ENCODE results near the gene TMEM97.
"Not testable (repeated sequence)": the region's sequence is repeated elsewhere in the genome, so short reads cannot be mapped to it uniquely, and the experiment has no call there.

TMEM97 gene

DNA sequence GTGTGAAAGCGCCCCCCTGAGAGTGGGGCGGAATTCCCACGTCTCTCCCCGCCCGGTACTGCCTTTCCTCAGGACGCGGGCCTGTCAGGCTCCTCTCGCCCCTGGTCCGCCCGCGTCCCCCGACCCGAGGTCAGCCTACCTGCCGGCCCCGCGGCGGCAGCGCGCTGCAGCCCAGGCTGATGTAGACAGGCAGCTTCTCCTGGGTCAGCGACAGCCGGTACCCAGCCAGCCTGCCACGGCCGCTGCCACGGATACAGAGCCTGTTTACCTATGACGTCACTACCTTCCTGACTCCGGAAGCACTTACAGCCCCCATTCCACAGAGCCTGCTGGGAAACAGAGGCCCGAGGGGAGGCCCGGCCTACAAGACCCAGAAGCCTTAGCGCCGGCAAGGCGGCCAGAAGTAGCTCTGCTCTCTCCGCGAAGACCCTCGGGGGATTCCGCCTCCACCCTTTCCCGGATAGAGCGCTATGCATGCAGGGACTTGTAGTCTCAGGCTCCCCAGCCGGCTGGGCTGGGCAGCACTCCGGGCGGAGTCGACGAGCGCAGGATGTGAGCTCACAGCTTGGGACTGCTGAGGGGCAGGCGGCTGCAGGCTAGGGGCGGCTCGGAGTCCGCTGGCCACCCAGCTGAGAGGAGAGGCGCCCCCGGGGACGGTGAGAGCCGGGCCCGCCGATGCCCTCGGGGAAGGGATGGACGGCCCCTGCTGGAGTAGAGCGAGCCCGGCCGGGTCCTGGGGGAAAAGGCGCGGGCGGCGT, 16.4 kb downstream of the TMEM97 start, which contains the start of the genes IFT20 and TNFAIP1 (continued):
- TF ChIP-seq CSDC2 (CRISPR knock-in tag; IDR thresholded peaks at IDR 0.05): peak; percentile 91

DNA sequence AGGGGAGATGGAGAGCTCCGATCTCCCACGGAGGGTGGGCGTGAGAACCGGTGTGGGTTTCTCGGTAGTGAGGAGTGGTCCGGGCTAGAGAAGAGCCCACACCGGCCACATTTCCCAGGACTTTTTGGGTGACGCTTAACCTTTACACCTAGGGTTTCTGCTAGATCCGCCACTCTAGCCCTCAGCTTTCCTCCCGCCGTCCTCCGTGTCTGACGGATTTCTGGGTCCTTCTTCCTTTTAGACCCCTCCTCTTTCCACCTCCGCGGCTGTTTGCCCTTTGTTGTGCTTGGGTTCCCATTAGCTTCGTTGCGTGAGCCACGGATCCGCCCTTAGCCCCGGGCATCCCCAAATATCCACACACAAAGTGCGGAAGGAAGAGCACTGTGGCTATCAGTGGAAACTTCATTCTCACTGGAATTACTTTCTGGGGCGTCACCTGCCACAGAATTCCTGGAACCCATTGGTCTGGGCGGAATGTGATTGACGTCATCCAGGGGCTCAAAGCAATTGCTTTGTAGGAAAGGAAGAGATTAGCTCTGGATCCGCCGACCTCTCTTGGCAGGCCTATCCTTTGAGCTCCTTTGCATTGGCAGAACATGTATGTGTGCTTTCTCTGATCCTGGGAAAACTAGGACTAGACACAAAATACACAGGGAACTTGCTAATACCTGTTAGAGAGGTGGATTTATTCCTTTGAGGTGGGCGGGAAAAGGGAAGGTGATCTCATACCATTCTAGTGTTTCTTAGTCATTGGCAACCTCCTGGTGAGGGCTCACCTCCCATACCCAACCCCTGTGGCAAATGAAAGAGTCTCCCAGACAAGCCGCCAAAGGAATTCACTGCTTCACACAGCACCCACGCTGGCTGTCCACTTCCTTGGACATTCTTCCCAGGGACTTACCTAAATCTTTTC, 17.2 kb downstream of the TMEM97 start:
- TF ChIP-seq, protein P1, sequence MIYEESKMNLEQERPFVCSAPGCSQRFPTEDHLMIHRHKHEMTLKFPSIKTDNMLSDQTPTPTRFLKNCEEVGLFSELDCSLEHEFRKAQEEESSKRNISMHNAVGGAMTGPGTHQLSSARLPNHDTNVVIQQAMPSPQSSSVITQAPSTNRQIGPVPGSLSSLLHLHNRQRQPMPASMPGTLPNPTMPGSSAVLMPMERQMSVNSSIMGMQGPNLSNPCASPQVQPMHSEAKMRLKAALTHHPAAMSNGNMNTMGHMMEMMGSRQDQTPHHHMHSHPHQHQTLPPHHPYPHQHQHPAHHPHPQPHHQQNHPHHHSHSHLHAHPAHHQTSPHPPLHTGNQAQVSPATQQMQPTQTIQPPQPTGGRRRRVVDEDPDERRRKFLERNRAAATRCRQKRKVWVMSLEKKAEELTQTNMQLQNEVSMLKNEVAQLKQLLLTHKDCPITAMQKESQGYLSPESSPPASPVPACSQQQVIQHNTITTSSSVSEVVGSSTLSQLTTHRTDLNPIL (CRISPR knock-in tag; IDR thresholded peaks at IDR 0.05; ENCODE audit: low read depth): peak; percentile 50; the same call in 1 of the 2 replicates
- TF ChIP-seq CSDC2 (CRISPR knock-in tag; IDR thresholded peaks at IDR 0.05) (0 out of 2 replicates have a peak, but pooled peaks have one; percentile 19), ZNF70 (CRISPR knock-in tag; IDR thresholded peaks at IDR 0.05) (no peak)
- ATAC-seq: peak; percentile 58

DNA sequence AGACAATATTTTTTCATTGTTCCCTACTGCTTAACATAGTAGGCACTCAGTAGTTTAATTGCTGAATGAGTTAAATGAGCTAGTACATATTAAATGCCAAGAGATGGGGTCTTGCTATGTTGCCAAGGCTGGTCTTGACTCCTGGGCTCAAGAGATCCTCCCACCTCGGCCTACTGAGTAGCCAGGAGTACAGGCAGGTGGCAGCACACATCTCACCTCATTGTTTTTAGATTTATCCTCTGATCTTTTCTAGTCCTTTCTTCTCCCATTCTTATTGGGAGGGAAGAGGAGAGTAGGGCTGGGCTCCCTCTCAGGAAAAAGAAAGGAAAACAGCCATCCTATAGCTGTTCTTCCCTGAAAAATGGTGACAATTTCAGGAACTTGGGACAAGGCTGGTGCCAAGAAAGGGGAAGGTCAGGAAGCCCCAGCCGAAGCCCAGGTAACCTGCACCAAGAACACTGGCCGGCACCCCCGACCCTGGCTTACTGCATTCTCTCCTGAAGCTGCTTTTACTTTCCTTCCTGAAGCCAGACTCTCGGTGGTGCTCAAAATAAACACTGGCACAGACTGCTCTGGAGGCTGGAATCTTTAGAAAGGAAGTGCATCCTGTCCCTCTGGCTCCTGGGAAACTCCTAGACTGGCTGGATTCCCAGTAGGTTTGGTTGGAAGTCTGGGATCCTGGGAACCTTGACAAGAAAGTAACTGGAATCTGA, 19.2 kb downstream of the TMEM97 start:
- TF ChIP-seq GLIS3 (CRISPR knock-in tag; IDR thresholded peaks at IDR 0.05): no peak
- peak; percentile 62; the same call in 1 of the 2 replicates for TF ChIP-seq ZFP30 (CRISPR knock-in tag; IDR thresholded peaks at IDR 0.05)
- ATAC-seq: no peak

DNA sequence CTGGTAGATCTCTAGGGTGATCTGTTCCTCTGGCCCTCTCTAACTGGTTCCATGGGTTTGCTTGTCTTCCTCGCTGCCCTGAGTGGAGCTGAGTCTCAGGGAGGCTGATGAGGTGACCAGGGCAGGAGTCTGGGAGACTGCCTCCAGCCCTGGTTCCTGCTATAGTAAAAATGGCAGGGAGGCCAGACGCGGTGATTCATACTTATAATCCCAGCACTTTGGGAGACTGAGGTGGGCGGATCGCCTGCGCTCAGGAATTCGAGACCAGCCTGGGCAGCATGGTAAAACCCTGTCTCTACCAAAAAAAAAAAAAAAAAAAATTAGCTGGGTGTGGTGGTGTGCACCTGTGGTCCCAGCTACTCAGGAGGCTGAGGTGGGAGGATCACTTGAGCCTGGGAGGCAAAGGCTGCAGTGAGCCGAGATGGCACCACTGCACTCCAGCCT, 19.8 kb downstream of the TMEM97 start:
- not testable (repeated sequence) for ATAC-seq

DNA sequence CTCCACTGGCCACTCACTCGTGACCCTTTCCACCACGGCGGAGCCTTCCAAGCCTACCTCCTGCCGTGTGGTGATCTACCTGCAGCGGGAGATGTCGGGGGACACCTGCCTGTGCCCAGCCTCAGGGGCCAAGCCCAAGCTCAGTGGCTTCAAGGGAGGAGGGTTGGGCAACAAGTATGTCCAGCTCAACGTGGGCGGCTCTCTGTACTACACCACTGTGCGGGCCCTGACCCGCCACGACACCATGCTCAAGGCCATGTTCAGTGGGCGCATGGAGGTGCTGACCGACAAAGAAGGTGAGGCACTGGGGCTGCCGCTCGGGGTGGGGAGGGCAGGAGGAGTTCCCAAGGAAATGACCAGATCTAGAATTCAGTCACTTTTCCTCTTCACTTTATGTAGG, 20.4 kb downstream of the TMEM97 start:
- ATAC-seq: no peak
- TF ChIP-seq ZNF70 (CRISPR knock-in tag; IDR thresholded peaks at IDR 0.05) (no peak), TOX (CRISPR knock-in tag; IDR thresholded peaks at IDR 0.05; ENCODE audit: borderline replicate concordance) (no peak), CSDC2 (CRISPR knock-in tag; IDR thresholded peaks at IDR 0.05) (no peak), TCF4 (CRISPR knock-in tag; IDR thresholded peaks at IDR 0.05; ENCODE audit: borderline replicate concordance) (no peak), ZFP30 (CRISPR knock-in tag; IDR thresholded peaks at IDR 0.05) (no peak), ZC3H10 (CRISPR knock-in tag; IDR thresholded peaks at IDR 0.05) (no peak), OSR1 (CRISPR knock-in tag; IDR thresholded peaks at IDR 0.05) (no peak), ARNTL (CRISPR knock-in tag; IDR thresholded peaks at IDR 0.05; ENCODE audit: borderline replicate concordance, low read depth) (no peak), PPARA (CRISPR knock-in tag; IDR thresholded peaks at IDR 0.05; ENCODE audit: borderline replicate concordance) (no peak), ESRRG (CRISPR knock-in tag; IDR thresholded peaks at IDR 0.05) (no peak)
- TF ChIP-seq, protein P2, sequence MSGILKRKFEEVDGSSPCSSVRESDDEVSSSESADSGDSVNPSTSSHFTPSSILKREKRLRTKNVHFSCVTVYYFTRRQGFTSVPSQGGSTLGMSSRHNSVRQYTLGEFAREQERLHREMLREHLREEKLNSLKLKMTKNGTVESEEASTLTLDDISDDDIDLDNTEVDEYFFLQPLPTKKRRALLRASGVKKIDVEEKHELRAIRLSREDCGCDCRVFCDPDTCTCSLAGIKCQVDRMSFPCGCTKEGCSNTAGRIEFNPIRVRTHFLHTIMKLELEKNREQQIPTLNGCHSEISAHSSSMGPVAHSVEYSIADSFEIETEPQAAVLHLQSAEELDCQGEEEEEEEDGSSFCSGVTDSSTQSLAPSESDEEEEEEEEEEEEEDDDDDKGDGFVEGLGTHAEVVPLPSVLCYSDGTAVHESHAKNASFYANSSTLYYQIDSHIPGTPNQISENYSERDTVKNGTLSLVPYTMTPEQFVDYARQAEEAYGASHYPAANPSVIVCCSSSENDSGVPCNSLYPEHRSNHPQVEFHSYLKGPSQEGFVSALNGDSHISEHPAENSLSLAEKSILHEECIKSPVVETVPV (CRISPR knock-in tag; IDR thresholded peaks at IDR 0.05): no peak
- TF ChIP-seq, protein P3, sequence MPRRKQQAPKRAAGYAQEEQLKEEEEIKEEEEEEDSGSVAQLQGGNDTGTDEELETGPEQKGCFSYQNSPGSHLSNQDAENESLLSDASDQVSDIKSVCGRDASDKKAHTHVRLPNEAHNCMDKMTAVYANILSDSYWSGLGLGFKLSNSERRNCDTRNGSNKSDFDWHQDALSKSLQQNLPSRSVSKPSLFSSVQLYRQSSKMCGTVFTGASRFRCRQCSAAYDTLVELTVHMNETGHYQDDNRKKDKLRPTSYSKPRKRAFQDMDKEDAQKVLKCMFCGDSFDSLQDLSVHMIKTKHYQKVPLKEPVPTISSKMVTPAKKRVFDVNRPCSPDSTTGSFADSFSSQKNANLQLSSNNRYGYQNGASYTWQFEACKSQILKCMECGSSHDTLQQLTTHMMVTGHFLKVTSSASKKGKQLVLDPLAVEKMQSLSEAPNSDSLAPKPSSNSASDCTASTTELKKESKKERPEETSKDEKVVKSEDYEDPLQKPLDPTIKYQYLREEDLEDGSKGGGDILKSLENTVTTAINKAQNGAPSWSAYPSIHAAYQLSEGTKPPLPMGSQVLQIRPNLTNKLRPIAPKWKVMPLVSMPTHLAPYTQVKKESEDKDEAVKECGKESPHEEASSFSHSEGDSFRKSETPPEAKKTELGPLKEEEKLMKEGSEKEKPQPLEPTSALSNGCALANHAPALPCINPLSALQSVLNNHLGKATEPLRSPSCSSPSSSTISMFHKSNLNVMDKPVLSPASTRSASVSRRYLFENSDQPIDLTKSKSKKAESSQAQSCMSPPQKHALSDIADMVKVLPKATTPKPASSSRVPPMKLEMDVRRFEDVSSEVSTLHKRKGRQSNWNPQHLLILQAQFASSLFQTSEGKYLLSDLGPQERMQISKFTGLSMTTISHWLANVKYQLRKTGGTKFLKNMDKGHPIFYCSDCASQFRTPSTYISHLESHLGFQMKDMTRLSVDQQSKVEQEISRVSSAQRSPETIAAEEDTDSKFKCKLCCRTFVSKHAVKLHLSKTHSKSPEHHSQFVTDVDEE (CRISPR knock-in tag; IDR thresholded peaks at IDR 0.05): no peak
- TF ChIP-seq, protein P4, sequence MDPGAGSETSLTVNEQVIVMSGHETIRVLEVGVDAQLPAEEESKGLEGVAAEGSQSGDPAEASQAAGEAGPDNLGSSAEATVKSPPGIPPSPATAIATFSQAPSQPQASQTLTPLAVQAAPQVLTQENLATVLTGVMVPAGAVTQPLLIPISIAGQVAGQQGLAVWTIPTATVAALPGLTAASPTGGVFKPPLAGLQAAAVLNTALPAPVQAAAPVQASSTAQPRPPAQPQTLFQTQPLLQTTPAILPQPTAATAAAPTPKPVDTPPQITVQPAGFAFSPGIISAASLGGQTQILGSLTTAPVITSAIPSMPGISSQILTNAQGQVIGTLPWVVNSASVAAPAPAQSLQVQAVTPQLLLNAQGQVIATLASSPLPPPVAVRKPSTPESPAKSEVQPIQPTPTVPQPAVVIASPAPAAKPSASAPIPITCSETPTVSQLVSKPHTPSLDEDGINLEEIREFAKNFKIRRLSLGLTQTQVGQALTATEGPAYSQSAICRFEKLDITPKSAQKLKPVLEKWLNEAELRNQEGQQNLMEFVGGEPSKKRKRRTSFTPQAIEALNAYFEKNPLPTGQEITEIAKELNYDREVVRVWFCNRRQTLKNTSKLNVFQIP (CRISPR knock-in tag; IDR thresholded peaks at IDR 0.05; ENCODE audit: borderline replicate concordance, low read depth): no peak

All from SK-N-SH treated with all-trans-retinoic acid at 6 μM for 48 hours (cell line).